Measurements from ENCODE around the gene BTBD17. TPM values are rescaled to one million over a fixed set of nuclear protein-coding genes. Genes with fewer than 3 reads are reported as not detected.
A peak's percentile ranks its signal among the peaks of the same experiment; 100 is the strongest.

BTBD17 gene
- total RNA-seq, 1 donor from 2014 or later = not detected

- Histone ChIP-seq H3K27me3 (ENCODE audit: low read depth) (peaks cover 15% of the 10 kb centered on the region), H3K4me3 (no peak overlapping the region), H3K9me3 (no peaks in the 10 kb centered on the region), H3K27ac (no peak overlapping the region), H3K36me3 (no peaks in the 10 kb centered on the region), H3K4me1 (peaks cover 12% of the 10 kb centered on the region)
- intact Hi-C loops (cut with DNase I) = no loop called here
- ATAC-seq (no peak), DNase-seq (no peak)
- TF ChIP-seq, protein P1, sequence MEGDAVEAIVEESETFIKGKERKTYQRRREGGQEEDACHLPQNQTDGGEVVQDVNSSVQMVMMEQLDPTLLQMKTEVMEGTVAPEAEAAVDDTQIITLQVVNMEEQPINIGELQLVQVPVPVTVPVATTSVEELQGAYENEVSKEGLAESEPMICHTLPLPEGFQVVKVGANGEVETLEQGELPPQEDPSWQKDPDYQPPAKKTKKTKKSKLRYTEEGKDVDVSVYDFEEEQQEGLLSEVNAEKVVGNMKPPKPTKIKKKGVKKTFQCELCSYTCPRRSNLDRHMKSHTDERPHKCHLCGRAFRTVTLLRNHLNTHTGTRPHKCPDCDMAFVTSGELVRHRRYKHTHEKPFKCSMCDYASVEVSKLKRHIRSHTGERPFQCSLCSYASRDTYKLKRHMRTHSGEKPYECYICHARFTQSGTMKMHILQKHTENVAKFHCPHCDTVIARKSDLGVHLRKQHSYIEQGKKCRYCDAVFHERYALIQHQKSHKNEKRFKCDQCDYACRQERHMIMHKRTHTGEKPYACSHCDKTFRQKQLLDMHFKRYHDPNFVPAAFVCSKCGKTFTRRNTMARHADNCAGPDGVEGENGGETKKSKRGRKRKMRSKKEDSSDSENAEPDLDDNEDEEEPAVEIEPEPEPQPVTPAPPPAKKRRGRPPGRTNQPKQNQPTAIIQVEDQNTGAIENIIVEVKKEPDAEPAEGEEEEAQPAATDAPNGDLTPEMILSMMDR (IDR thresholded peaks at IDR 0.05) = no peak
Measured at GRCh38 chr17:74369665-74370490, 8.2 kb upstream of the BTBD17 start.

DNA sequence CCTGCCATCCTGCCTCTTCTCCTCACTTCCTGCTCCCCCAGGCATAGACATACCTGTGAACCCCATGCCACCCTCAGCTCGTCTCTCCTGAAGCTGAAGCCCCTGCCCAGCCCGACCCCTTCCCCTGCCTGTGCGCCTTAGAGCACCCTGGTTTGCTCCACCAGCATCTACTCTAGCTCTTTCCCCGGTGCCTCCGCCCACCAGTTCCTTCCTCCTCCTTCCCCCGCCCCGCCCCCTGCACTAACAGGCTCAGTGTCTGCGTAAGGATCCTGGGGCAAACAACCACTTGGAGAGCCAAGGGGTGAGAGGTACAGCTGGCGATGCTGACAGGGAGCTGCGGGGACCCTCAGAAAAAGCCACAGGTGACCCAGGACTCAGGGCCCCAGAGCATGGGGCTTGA is 7.6 kb upstream of the BTBD17 start:
- Histone ChIP-seq H3K27me3 (ENCODE audit: low read depth) (peaks cover 15% of the 10 kb centered on the region), H3K9me3 (no peaks in the 10 kb centered on the region), H3K4me1 (peaks cover 12% of the 10 kb centered on the region), H3K27ac (no peak overlapping the region), H3K36me3 (no peaks in the 10 kb centered on the region), H3K4me3 (no peak overlapping the region)
- DNase-seq (peak; percentile 81), ATAC-seq (peak; percentile 65 to 66)
- intact Hi-C loops (cut with DNase I) = no loop called here
- TF ChIP-seq, protein P1 (IDR thresholded peaks at IDR 0.05) = no peak

DNA sequence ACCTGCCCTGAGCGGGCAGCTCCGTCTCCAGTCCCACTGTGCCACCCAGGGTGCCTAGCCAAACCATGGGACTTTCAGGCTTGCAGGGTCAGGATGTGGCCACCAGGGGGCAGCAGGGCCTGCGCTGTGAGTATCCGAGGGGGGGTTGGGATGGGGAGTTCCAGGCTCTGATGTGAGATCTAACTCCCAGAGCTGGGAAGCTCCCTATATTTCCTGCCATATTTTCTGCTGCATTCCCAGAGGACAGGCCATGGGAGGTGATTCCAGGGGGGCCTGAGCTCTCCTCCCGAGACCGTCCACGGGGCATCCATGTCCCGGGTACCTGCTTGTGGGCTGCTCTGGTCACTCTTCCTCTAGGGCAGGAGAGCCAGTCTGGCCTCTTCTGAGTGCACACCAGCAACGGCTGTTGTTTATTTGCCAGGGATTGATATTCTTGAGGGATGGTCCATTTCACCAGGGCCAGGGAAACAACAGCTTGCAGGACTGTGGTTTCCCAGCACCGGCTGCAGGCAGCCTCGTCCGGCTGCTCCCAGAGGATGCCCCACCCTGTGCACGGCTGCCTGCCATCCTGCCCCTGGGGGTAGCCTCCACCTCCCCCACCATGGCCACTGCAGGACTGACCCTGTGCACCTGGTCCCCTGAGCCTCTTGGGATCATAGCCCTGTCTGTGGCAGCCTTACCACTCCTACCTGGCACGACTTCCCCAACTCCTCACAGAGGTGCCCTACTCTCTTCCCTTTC is 6.8 kb upstream of the BTBD17 start:
- ATAC-seq (peak; percentile 85 to 87), DNase-seq (peak; percentile 81)
- peaks cover 12% of the 10 kb centered on the region for H3K4me1 ChIP-seq
- no peak overlapping the region for H3K4me3 ChIP-seq
- no peaks in the 10 kb centered on the region for H3K9me3 ChIP-seq
- no peak overlapping the region for H3K27ac ChIP-seq
- H3K27me3 ChIP-seq (ENCODE audit: low read depth) = peaks cover 15% of the 10 kb centered on the region
- intact Hi-C loops (cut with DNase I) = no loop called here
- H3K36me3 ChIP-seq = no peaks in the 10 kb centered on the region
- TF ChIP-seq, protein P1 (IDR thresholded peaks at IDR 0.05) = peak; percentile 92

DNA sequence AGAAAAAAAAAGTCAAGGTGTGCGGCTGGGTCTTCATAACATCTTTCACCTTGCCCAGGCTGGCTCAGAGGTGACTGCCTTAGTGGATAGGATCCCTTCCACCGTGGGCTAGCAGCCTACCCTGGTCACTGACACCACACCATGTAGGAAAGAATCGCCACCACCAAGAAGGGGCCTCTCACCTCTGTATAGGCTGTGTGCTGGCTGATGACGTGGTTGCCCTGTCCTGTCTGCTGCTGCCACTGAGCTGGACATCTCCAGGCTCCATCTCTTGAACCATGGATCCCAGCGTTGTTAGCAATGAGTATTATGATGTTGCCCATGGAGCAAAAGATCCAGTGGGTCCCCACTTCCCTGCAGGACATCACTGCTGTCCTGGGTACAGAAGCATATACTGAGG is 5.5 kb upstream of the BTBD17 start, which contains the start of gene GPR142:
Gene GPR142, plus strand, starts transcription at position 301 of the 400 bp plus-strand sequence. CDS start 2,035 bp downstream, outside the sequence.
- Histone ChIP-seq H3K9me3 (no peaks in the 10 kb centered on the region), H3K4me1 (peaks cover 12% of the 10 kb centered on the region), H3K27ac (no peak within 1 kb of the TSS), H3K27me3 (ENCODE audit: low read depth) (peaks cover 20% of the 10 kb centered on the region), H3K4me3 (no peak within 1 kb of the TSS), H3K36me3 (no peaks in the 10 kb centered on the region)
- no peak for DNase-seq
- intact Hi-C loops (cut with DNase I) = no loop called here
- TF ChIP-seq, protein P1 (IDR thresholded peaks at IDR 0.05) = no peak
- ATAC-seq = no peak

DNA sequence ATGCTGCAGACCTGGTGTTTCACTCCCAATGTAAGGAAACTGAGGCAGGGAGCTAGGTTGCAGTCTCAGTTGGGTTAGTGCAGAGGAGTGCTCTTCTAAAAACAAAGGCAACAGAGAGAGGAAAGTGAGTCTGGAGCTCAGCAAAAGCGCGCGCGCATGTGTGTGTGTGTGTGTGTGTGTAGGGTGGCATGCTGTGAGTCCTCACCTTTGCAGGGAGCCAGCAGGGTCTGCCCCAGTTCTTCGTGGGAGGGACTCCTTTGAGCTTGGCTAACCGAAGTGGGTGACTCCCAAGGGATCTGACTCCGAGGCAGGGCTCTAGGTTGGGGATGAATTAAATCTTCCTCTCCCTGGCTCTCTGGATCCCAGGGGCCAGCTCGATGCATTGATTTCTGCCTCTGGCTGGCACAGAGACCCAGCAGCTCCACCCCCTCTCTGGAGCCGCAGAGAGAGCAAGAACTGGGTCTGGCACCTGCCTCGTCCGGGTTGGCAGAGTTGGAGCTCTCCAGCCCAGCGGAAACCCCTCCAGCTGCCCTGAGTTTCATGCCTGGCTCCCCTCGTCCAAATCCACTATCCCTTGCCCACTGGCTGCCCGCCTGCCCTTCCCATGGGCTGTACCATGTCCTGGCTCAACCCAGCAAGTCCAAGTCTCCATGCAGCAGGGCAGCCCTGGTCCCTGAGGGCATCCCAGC is 1.3 kb upstream of the BTBD17 start:
- TF ChIP-seq, protein P1 (IDR thresholded peaks at IDR 0.05) = no peak
- Histone ChIP-seq H3K9me3 (no peaks in the 10 kb centered on the region), H3K36me3 (no peaks in the 10 kb centered on the region), H3K27me3 (ENCODE audit: low read depth) (peaks cover 55% of the 10 kb centered on the region), H3K4me3 (no peak overlapping the region), H3K4me1 (peaks cover under 1% of the 10 kb centered on the region), H3K27ac (no peak overlapping the region)
- ATAC-seq (no peak), DNase-seq (no peak)
- intact Hi-C loops (cut with DNase I) = no loop called here
